GM19468 (cell line): ENCODE data around the gene EGLN2.
"Not testable (repeated sequence)": the region's sequence is repeated elsewhere in the genome, so short reads cannot be mapped to it uniquely, and the experiment has no call there.

Source experiments
- ATAC-seq: cut with Tn5 transposase; IDR thresholded peaks from one replicate; pipeline ENCODE4 v1.9.1; 2021; ENCODE audit warnings: mild to moderate bottlenecking, moderate library complexity, moderate number of reproducible peaks; ENCODE audit not compliant: unreplicated experiment; ENCODE audit errors: extremely low read depth

EGLN2 gene

GRCh38 chr19:40836754-40837429, 37.9 kb downstream of the EGLN2 start:
- ATAC-seq = no peak

GRCh38 chr19:40838477-40838876, 39.5 kb downstream of the EGLN2 start:
- not testable (repeated sequence) for ATAC-seq

GRCh38 chr19:40842012-40842411, 43.0 kb downstream of the EGLN2 start:
- ATAC-seq = not testable (repeated sequence)

GRCh38 chr19:40842997-40843652, 44.1 kb downstream of the EGLN2 start:
- ATAC-seq = not testable (repeated sequence)

GRCh38 chr19:40843653-40844052, 44.7 kb downstream of the EGLN2 start:
- not testable (repeated sequence) for ATAC-seq

GRCh38 chr19:40846722-40847121, 47.7 kb downstream of the EGLN2 start:
- not testable (repeated sequence) for ATAC-seq

- not testable (repeated sequence) for ATAC-seq
Measured at GRCh38 chr19:40850277-40850676, 51.3 kb downstream of the EGLN2 start, which contains the start of gene CYP2A6. Gene CYP2A6, minus strand, starts transcription at chr19:40850447. Its CDS starts 21 bp downstream, at chr19:40850426.

- not testable (repeated sequence) for ATAC-seq
Measured at GRCh38 chr19:40852467-40853152, 53.6 kb downstream of the EGLN2 start.
